MM.1S (cell line): ENCODE measurements around the gene KCNJ11.

ENCODE experiments used
- DNase-seq: peaks from one replicate; pipeline ENCODE4 v3.0.0-alpha.2; 2015
- H2AFZ ChIP-seq: fragments of 300-600 bp; sonication (generic); 2 replicates; pipeline ENCODE4 v1.6.0; 2016; ENCODE audit warnings: antibody characterized with exemption, low read length
- H3F3A ChIP-seq: fragments of 300-600 bp; sonication (generic); 2 replicates; pipeline ENCODE4 v1.6.1; 2016; ENCODE audit warnings: mild to moderate bottlenecking, antibody characterized with exemption, low read length, moderate library complexity, mixed read lengths; ENCODE audit not compliant: insufficient read depth
- H3K27ac ChIP-seq: fragments of 300-600 bp; sonication (generic); 2 replicates; pipeline ENCODE4 v1.5.1; 2016; ENCODE audit warnings: mild to moderate bottlenecking, low read length
- H3K27me3 ChIP-seq: fragments of 300-600 bp; sonication (generic); replicated peaks from 2 replicates; pipeline ENCODE4 v1.6.0; 2016; ENCODE audit warnings: low read length; ENCODE audit not compliant: insufficient read depth
- H3K36me3 ChIP-seq: fragments of 300-600 bp; sonication (generic); replicated peaks from 2 replicates; pipeline ENCODE4 v1.6.1; 2016; ENCODE audit warnings: mild to moderate bottlenecking, low read length, mixed read lengths; ENCODE audit not compliant: insufficient read depth
- H3K4me1 ChIP-seq: fragments of 300-600 bp; sonication (generic); 2 replicates; pipeline ENCODE4 v1.6.1; 2016; ENCODE audit warnings: low read length, mixed read lengths
- H3K4me2 ChIP-seq: fragments of 300-600 bp; sonication (generic); 2 replicates; pipeline ENCODE4 v1.6.0; 2016; ENCODE audit warnings: low read depth, low read length
- H3K4me3 ChIP-seq: fragments of 300-600 bp; sonication (generic); 2 replicates; pipeline ENCODE4 v1.5.1; 2016; ENCODE audit warnings: low read length, mixed read lengths
- H3K79me2 ChIP-seq: fragments of 300-600 bp; sonication (generic); 2 replicates; pipeline ENCODE4 v1.6.1; 2016; ENCODE audit warnings: mixed run types, low read length, mixed read lengths
- H3K9ac ChIP-seq: fragments of 300-600 bp; sonication (generic); 2 replicates; pipeline ENCODE4 v1.6.1; 2016; ENCODE audit warnings: low read length, mixed read lengths
- H3K9me2 ChIP-seq: fragments of 300-600 bp; sonication (generic); replicated peaks from 2 replicates; pipeline ENCODE4 v1.6.1; 2016; ENCODE audit warnings: mild to moderate bottlenecking, low read length, mixed read lengths; ENCODE audit not compliant: insufficient read depth
- H3K9me3 ChIP-seq: fragments of 300-600 bp; sonication (generic); replicated peaks from 2 replicates; pipeline ENCODE4 v1.6.1; 2016; ENCODE audit warnings: mild to moderate bottlenecking, low read length, mixed read lengths; ENCODE audit not compliant: insufficient read depth
- H4K20me1 ChIP-seq: fragments of 300-600 bp; sonication (generic); 2 replicates; pipeline ENCODE4 v1.6.1; 2016; ENCODE audit warnings: mild to moderate bottlenecking, low read length, moderate library complexity, mixed read lengths; ENCODE audit not compliant: insufficient read depth
- CTCF ChIP-seq: fragments of 300-600 bp; sonication (generic); IDR thresholded peaks from 2 replicates; pipeline ENCODE4 v1.5.1; 2016; ENCODE audit warnings: antibody characterized with exemption, low read length, mixed read lengths
- EZH2 ChIP-seq: fragments of 300-600 bp; sonication (generic); optimal IDR thresholded peaks from 2 replicates; pipeline ENCODE3; 2017; ENCODE audit warnings: low read depth, mild to moderate bottlenecking, antibody characterized with exemption, low read length, mixed read lengths
- EZH2phosphoT487 ChIP-seq: fragments of 300-600 bp; sonication (generic); IDR thresholded peaks from 2 replicates; pipeline ENCODE4 v1.6.1; 2018; ENCODE audit warnings: antibody characterized with exemption, low read length

Gene KCNJ11

GRCh38 chr11:17343907-17344306 lies 44.6 kb downstream of the KCNJ11 start:
- Histone ChIP-seq H4K20me1 (no peaks in the 10 kb centered on the region), H3K36me3 (no peaks in the 10 kb centered on the region), H3K9ac (no peak overlapping the region), H2AFZ (no peak overlapping the region), H3K27ac (no peak overlapping the region), H3K79me2 (no peaks in the 10 kb centered on the region), H3K4me3 (no peak overlapping the region), H3K4me2 (no peak overlapping the region), H3K9me2 (no peaks in the 10 kb centered on the region), H3K9me3 (no peaks in the 10 kb centered on the region), H3K27me3 (no peaks in the 10 kb centered on the region), H3F3A (no peaks in the 10 kb centered on the region), H3K4me1 (no peaks in the 10 kb centered on the region)
- no peak for TF ChIP-seq CTCF
- no peak for TF ChIP-seq EZH2
- TF ChIP-seq EZH2phosphoT487 = no peak
- DNase-seq = no peak

GRCh38 chr11:17343257-17343656 lies 45.2 kb downstream of the KCNJ11 start:
- H4K20me1 ChIP-seq = no peaks in the 10 kb centered on the region
- no peaks in the 10 kb centered on the region for H3K9me2 ChIP-seq

More at GRCh38 chr11:17343257-17343656, 45.2 kb downstream of the KCNJ11 start:
- Histone ChIP-seq H3K36me3 (no peaks in the 10 kb centered on the region), H3F3A (no peaks in the 10 kb centered on the region), H3K27ac (no peak overlapping the region), H3K9me3 (no peaks in the 10 kb centered on the region), H2AFZ (no peak overlapping the region), H3K9ac (no peak overlapping the region), H3K4me2 (no peak overlapping the region), H3K27me3 (no peaks in the 10 kb centered on the region), H3K79me2 (no peaks in the 10 kb centered on the region), H3K4me1 (no peaks in the 10 kb centered on the region), H3K4me3 (no peak overlapping the region)
- no peak for DNase-seq
- TF ChIP-seq EZH2 (no peak), EZH2phosphoT487 (no peak), CTCF (no peak)
